HG03571 (cell line): Measurements from ENCODE around the gene TCEA2.
A peak's percentile ranks its signal among the peaks of the same experiment; 100 is the strongest.

Source experiments
- ATAC-seq: cut with Tn5 transposase; IDR thresholded peaks from one replicate; pipeline ENCODE4 v1.9.1; 2021; ENCODE audit not compliant: unreplicated experiment

Gene TCEA2

GRCh38 chr20:64035066-64035932 is 27.7 kb upstream of the TCEA2 start:
- no peak for ATAC-seq

DNA sequence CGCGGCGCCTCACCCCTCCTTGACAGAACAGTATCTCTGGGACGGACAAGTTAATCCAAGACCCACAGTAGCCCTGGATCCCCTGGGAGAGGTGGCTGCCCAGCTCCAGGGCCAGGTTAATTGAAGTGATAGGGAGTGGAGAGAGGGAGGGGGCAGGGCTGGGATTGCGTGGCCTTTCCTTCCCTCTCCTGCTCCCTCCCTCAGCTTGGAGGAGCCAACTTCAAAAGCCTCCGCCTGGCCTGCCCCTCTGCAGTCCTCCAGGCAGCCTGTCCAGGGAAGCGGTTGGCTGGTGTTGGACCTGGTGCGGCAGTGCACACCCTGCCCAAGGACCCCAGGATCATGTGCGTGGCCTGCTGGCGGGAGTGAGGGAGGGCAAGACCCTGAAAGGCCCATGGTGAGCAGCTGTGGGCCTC is 27.1 kb upstream of the TCEA2 start, which contains the start of gene C20orf204:
Gene C20orf204 (plus strand): TSS at position 250 of the 413 bp plus-strand sequence. CDS start 142 bp downstream, at position 392.
- ATAC-seq: no peak

DNA sequence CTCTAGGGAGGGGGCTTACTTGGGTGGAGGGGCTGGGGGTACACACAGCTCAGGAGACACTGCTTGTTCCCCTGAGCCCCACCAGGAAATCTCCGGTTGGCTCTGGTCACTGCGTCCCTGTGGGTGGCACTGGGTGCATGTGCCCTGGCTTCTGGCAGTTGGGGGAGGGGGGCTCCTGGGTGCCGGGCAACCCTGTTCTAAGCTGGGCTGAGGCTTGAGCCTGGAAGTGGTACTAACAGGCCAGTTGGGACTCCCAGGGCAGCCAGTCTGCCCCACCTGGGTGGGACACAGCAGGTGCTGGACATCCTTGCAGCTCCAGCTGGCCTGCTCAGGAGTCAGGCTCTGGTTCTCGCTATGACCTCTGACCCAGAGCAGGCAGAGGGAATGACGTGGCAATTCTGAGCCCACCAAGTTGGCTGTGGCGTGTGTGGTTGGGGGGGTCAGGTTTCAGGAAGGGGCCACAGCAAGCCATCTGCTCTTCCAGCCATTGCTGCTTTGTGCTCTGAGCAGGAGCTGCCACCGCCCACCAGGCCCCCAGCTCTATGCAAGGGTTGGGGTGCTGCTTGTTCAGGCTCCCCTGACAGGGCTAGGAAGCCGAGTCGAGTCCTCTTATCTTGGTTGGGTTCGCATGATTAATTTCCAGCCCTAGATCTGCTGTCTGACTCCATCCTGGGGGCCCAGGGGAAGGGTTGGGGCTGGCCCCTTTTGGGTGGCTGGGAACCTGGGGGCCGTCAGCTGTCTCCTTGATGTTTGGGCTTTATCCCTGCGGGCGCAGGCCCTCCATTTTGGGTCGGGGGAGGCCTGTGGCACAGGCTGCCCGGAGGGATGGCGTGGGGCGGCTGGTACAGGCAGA is 26.4 kb upstream of the TCEA2 start:
- ATAC-seq: no peak

- ATAC-seq: no peak
Measured at GRCh38 chr20:64037199-64037497, 25.9 kb upstream of the TCEA2 start.

DNA sequence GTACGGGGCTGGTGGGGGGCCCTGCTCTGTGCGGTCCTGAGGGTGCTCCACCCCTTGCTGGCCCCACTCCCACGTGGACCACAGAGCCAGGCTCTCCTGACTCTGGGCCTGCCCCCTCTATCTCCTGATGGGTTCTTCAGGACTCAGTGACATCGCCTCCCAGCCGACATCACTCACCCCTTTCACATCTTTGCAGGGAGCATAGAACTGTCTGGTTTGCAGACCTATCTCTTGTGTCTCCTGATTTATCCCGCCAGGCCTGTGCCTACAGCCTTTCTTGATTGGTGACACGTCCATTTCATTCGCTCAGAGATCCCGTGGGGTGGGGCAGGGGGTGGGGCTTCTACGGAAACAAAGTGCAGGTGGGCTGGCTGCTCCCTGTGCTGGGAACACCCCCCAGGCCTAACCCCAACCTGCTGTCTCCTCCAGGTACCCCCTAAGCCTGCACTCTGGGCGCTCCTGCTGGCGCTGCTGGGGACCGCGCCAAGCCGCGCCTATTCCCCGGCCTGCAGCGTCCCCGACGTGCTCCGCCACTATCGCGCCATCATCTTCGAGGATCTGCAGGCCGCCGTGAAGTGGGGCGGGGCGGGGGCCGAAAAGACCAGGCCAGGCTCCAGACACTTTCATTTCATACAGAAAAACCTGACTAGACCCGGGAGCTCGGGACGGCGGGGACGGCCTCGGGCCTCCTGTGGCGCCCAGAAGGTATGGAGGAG is 25.3 kb upstream of the TCEA2 start:
- ATAC-seq: no peak

GRCh38 chr20:64038224-64038564 is 24.8 kb upstream of the TCEA2 start:
- ATAC-seq: peak; percentile 25

DNA sequence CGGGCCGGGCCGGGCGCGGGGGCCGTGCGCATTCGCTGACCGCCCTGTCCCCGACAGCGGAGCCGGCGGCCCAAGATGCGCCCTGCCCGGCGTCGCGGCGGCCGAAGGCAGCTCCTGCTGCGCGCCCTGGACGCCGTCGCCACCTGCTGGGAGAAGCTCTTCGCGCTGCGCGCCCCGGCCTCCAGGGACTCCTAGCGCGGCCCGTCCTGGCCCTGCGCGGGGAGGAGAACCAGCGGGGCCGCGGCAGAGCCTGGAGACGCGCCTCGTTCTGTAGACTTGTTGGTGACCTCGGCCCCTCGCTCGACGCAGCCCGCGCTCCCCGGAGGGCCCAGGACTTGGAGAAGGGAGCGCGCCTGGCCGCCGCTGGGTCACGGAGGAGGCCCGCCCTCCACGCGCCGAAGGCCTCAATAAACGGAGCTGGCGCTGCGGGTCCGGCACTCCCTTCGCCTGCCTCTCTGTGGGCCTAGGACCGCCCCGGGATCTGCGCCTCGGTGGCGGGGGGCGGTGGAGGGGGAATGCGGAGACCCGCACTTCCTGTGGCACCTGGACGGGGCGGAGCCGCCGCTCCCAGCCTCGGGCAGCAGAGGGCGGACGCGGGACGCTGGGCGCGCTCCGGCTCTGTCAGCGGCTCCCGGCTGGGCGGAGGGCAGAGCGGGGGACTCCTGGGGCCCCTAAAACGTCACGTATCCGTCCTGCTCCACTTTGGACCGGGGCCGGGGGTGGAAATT is 24.3 kb upstream of the TCEA2 start:
- ATAC-seq: peak; percentile 45

- no peak for ATAC-seq
Measured at GRCh38 chr20:64039293-64040160, 23.5 kb upstream of the TCEA2 start.

- no peak for ATAC-seq
Measured at GRCh38 chr20:64040231-64041039, 22.6 kb upstream of the TCEA2 start.

GRCh38 chr20:64041040-64041780 is 21.8 kb upstream of the TCEA2 start:
- no peak for ATAC-seq

- no peak for ATAC-seq
Measured at GRCh38 chr20:64041781-64042053, 21.3 kb upstream of the TCEA2 start.

- no peak for ATAC-seq
Measured at GRCh38 chr20:64042054-64042781, 20.8 kb upstream of the TCEA2 start.

GRCh38 chr20:64043768-64044167 is 19.2 kb upstream of the TCEA2 start:
- ATAC-seq: no peak

DNA sequence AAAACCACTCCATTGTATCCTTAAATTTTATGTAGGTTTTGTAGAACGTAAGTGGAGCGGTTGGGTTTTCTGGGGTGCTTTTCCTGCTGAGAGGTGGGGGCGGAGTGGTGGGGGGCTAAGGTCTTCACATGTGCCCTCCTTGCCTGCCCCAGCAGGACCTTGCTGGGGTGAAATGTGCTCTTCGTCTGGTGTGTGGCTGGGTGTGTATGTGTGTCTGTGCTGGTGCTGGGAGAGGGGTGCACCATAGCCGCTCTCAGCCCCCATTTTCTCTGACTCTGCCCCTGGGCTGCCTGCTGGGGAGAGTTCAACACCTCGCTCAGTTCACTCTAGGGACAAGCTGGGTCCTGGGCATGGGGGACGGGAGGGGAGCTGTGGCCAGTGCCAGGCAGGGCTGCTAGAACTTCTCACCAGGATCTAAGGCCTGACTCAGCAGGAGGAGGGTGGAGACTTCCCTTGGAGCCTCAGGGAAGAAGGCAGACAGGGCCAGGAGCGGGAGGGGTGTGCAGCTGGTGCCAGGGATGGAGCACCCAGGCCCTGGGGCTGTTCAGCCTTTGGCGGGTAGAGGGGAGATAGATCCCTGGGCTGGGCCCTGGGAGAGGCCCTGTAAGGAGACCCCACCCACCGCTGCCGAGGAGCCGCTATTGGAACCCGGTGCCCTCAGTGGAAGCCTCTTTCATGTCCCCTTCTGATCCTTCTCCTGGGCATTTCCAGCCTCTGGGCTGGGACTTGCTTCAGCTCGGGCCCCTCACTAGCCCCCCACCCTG is 18.3 kb upstream of the TCEA2 start:
- no peak for ATAC-seq

- ATAC-seq: no peak
Measured at GRCh38 chr20:64045346-64046011, 17.5 kb upstream of the TCEA2 start.

- ATAC-seq: no peak
Measured at GRCh38 chr20:64047046-64047389, 16.0 kb upstream of the TCEA2 start.

- no peak for ATAC-seq
Measured at GRCh38 chr20:64047968-64048401, 15.0 kb upstream of the TCEA2 start.
